Neural cell (in vitro differentiated cells): Measurements from ENCODE around the gene KIF14.

Source experiments
- EP300 ChIP-seq: fragments of 450-650 bp; conservative IDR thresholded peaks from 2 replicates; pipeline ENCODE4 v1.6.1; 2014; ENCODE audit warnings: antibody characterized with exemption, mild to moderate bottlenecking, moderate library complexity; ENCODE audit not compliant: poor library complexity, severe bottlenecking
- EZH2 ChIP-seq: fragments of 200-600, 300-800 bp; shearing (Covaris generic), sonication (generic); IDR thresholded peaks from 2 replicates; pipeline ENCODE4 v1.6.1; 2014; ENCODE audit warnings: antibody characterized with exemption, low read length, borderline replicate concordance, mild to moderate bottlenecking; ENCODE audit not compliant: insufficient read depth, poor library complexity, severe bottlenecking
- POLR2AphosphoS5 ChIP-seq: IDR thresholded peaks from 2 replicates; pipeline ENCODE4 v1.6.1; 2012
- RAD21 ChIP-seq: fragments of 450-650 bp; conservative IDR thresholded peaks from 2 replicates; pipeline ENCODE4 v1.6.1; 2014; ENCODE audit warnings: antibody characterized with exemption, mild to moderate bottlenecking, moderate library complexity
- TAF1 ChIP-seq: IDR thresholded peaks from 2 replicates; pipeline ENCODE4 v1.6.1; 2012; ENCODE audit warnings: low read depth
- TF ChIP-seq, protein P1 (sequence below): fragments of 450-650 bp; IDR thresholded peaks from 2 replicates; pipeline ENCODE4 v1.5.1; 2014; ENCODE audit warnings: antibody characterized with exemption, mild to moderate bottlenecking, moderate library complexity; ENCODE audit not compliant: poor library complexity, severe bottlenecking
- TF ChIP-seq, protein P2 (sequence below): IDR thresholded peaks from 2 replicates; pipeline ENCODE4 v1.6.1; 2012; ENCODE audit warnings: borderline replicate concordance

DNA sequence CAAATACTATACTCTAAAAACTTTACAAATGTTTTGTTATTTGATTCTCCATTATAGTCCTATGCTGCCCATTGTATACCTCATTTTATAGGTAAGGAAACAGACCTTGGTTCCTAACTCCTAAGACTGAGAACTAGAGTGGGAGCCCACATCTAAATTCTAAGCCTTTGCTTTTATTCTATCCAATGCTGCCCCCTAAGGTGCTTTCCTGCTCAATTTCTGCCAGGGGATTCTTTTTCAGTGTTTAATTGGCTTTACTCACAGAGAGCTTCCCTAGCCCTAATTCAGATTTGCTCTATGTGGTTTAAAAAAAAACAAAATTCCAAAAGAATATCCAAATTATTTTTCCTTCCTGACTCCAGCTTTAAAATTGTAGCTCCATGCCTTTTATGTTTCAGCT, 64.5 kb downstream of the KIF14 start:
- TF ChIP-seq RAD21 (peak; percentile 54), EZH2 (no peak), POLR2AphosphoS5 (no peak), EP300 (no peak), TAF1 (no peak)
- TF ChIP-seq, protein P1, sequence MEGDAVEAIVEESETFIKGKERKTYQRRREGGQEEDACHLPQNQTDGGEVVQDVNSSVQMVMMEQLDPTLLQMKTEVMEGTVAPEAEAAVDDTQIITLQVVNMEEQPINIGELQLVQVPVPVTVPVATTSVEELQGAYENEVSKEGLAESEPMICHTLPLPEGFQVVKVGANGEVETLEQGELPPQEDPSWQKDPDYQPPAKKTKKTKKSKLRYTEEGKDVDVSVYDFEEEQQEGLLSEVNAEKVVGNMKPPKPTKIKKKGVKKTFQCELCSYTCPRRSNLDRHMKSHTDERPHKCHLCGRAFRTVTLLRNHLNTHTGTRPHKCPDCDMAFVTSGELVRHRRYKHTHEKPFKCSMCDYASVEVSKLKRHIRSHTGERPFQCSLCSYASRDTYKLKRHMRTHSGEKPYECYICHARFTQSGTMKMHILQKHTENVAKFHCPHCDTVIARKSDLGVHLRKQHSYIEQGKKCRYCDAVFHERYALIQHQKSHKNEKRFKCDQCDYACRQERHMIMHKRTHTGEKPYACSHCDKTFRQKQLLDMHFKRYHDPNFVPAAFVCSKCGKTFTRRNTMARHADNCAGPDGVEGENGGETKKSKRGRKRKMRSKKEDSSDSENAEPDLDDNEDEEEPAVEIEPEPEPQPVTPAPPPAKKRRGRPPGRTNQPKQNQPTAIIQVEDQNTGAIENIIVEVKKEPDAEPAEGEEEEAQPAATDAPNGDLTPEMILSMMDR, result peak; percentile 50
- TF ChIP-seq, protein P2, sequence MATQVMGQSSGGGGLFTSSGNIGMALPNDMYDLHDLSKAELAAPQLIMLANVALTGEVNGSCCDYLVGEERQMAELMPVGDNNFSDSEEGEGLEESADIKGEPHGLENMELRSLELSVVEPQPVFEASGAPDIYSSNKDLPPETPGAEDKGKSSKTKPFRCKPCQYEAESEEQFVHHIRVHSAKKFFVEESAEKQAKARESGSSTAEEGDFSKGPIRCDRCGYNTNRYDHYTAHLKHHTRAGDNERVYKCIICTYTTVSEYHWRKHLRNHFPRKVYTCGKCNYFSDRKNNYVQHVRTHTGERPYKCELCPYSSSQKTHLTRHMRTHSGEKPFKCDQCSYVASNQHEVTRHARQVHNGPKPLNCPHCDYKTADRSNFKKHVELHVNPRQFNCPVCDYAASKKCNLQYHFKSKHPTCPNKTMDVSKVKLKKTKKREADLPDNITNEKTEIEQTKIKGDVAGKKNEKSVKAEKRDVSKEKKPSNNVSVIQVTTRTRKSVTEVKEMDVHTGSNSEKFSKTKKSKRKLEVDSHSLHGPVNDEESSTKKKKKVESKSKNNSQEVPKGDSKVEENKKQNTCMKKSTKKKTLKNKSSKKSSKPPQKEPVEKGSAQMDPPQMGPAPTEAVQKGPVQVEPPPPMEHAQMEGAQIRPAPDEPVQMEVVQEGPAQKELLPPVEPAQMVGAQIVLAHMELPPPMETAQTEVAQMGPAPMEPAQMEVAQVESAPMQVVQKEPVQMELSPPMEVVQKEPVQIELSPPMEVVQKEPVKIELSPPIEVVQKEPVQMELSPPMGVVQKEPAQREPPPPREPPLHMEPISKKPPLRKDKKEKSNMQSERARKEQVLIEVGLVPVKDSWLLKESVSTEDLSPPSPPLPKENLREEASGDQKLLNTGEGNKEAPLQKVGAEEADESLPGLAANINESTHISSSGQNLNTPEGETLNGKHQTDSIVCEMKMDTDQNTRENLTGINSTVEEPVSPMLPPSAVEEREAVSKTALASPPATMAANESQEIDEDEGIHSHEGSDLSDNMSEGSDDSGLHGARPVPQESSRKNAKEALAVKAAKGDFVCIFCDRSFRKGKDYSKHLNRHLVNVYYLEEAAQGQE, result no peak
